ENCODE data around the gene COBL.

COBL gene

DNA sequence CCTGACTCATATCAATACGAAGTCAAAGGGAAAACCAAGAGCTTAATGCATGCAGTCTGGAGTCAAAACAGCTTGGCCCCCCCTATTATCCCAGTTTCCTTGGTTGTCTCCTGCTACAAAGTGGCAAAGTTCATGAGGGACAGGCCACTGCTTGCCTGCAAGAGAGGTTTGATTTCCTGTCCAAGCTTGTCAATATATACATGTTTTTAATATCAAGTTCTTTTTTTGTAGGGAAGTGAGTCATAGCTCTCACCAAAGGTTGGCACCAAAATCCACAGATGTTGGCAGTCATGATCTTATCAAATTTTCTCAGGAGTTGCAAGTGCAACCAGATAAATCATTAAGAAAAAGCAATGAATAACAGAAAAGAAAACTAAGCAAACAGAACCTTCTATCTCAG lies 176.8 kb downstream of the COBL start:
- FAIRE-seq (no peak), DNase-seq (ENCODE audit: insufficient read length, low spot score) (no peak)
- no peak for TF ChIP-seq PAX5 (IDR thresholded peaks at IDR 0.05; ENCODE audit: insufficient read depth, low read length, severe bottlenecking)
- TF ChIP-seq POU2F2 (IDR thresholded peaks at IDR 0.05; ENCODE audit: low read depth, low read length), result no peak
- TF ChIP-seq POLR2A (IDR thresholded peaks at IDR 0.05; ENCODE audit: low read depth, low read length), result no peak
- no peak for TF ChIP-seq TAF1 (IDR thresholded peaks at IDR 0.05; ENCODE audit: low read depth, low read length)

DNA sequence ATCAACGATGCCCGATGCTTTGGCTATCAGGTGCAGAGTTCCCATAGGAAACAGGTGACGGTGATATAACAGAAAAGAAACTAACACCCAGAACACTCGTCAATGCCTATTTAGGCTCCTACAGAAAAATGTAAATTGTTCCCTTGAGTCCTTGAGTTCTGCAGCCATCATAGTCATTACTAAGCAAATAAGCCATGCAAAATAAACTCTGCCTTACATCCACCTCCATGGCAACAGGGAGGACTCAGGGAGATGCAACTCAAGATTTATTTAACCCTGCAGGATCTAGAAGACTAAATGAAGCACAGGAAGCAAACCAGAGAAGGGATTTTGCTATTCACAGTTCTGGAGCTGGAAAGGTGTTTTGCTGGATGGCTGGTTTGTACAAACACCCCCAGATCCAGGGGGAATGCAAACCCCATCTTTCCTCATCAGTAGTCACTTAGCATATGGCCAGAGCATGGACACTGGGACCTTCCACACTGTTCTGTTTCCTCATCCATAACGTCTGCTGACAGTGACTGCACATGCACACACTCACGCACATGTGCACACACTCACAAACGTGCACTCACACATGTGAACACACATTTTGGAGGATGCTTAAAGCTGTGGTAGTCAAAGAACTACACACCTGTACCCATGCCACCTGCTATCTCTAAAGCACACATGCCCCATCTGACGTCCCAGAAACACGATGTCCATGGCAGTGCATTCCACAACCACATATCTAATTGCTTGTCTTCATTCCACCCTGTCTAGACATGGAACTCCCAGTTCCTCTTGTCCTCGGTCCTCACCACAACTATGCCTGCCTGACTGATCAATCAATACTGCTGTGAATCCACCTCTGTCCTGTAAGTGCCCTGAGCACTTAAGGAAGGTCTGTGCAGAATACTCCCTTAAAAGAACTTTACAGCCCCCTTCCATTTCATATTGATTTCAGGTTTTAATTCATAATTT lies 178.2 kb downstream of the COBL start:
- TF ChIP-seq POLR2A (IDR thresholded peaks at IDR 0.05; ENCODE audit: low read depth, low read length), result no peak
- TF ChIP-seq POU2F2 (IDR thresholded peaks at IDR 0.05; ENCODE audit: low read depth, low read length), result no peak
- no peak for TF ChIP-seq POLR2AphosphoS5 (IDR thresholded peaks at IDR 0.05; ENCODE audit: low read depth, low read length)
- TF ChIP-seq TAF1 (IDR thresholded peaks at IDR 0.05; ENCODE audit: low read depth, low read length), result no peak
- TF ChIP-seq PAX5 (IDR thresholded peaks at IDR 0.05; ENCODE audit: insufficient read depth, low read length, severe bottlenecking), result no peak
- TF ChIP-seq SPI1 (IDR thresholded peaks at IDR 0.05; ENCODE audit: low read depth, low read length), result no peak
- DNase-seq (ENCODE audit: insufficient read length, low spot score) (no peak), FAIRE-seq (no peak)

DNA sequence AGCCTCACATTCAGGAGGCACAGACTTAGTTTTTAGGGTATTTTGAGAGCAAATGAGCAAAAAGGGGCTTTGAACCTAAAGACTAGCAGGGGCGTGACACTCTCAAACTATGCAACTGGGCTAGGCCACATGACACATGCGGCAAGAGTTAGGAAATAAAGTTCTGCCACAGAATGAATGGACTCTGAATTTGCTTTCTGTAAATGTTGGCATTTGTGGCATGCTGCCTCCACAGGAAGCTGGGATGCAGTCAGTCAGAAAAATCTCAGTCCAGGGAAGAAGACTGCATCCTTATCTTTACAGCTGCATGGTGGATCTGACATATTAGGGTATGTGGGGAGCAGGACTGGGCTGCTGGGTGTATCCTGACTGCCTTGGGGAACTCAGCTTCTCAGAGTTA lies 181.0 kb downstream of the COBL start:
- TF ChIP-seq POLR2AphosphoS5 (IDR thresholded peaks at IDR 0.05; ENCODE audit: low read depth, low read length), result no peak
- no peak for TF ChIP-seq POU2F2 (IDR thresholded peaks at IDR 0.05; ENCODE audit: low read depth, low read length)
- no peak for TF ChIP-seq PAX5 (IDR thresholded peaks at IDR 0.05; ENCODE audit: insufficient read depth, low read length, severe bottlenecking)
- TF ChIP-seq POLR2A (IDR thresholded peaks at IDR 0.05; ENCODE audit: low read depth, low read length), result no peak
- TF ChIP-seq TAF1 (IDR thresholded peaks at IDR 0.05; ENCODE audit: low read depth, low read length), result no peak
- TF ChIP-seq SPI1 (IDR thresholded peaks at IDR 0.05; ENCODE audit: low read depth, low read length), result no peak
- FAIRE-seq (no peak), DNase-seq (ENCODE audit: insufficient read length, low spot score) (no peak)

- no peak for DNase-seq (ENCODE audit: insufficient read length, low spot score)
- FAIRE-seq, result no peak
- TF ChIP-seq POLR2AphosphoS5 (IDR thresholded peaks at IDR 0.05; ENCODE audit: low read depth, low read length) (no peak), PAX5 (IDR thresholded peaks at IDR 0.05; ENCODE audit: insufficient read depth, low read length, severe bottlenecking) (no peak), SPI1 (IDR thresholded peaks at IDR 0.05; ENCODE audit: low read depth, low read length) (no peak)
Measured at GRCh38 chr7:51134013-51134441, 182.6 kb downstream of the COBL start.

DNA sequence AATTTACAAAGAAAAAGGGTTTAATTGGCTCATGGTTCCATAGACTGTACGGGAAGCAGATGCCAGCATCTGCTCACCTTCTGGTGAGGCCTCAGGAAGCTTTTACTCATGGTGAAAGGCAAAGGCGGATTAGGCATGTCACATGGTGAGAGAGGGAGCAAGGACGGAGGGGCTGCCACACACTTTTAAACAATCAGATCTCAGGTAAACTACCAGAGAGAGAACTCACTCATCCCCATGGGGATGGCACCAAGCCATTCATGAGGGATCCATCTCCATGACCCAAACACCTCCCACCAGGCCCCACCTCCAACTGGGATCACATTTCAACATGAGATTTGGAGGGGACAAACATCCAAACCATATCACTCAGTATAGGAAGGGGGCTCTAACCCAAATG lies 183.9 kb downstream of the COBL start:
- no peak for DNase-seq (ENCODE audit: insufficient read length, low spot score)
- FAIRE-seq, result no peak
- TF ChIP-seq POLR2AphosphoS5 (IDR thresholded peaks at IDR 0.05; ENCODE audit: low read depth, low read length), result no peak
- no peak for TF ChIP-seq SPI1 (IDR thresholded peaks at IDR 0.05; ENCODE audit: low read depth, low read length)
- TF ChIP-seq PAX5 (IDR thresholded peaks at IDR 0.05; ENCODE audit: insufficient read depth, low read length, severe bottlenecking), result no peak
- no peak for TF ChIP-seq POU2F2 (IDR thresholded peaks at IDR 0.05; ENCODE audit: low read depth, low read length)
- TF ChIP-seq TAF1 (IDR thresholded peaks at IDR 0.05; ENCODE audit: low read depth, low read length), result no peak
- TF ChIP-seq POLR2A (IDR thresholded peaks at IDR 0.05; ENCODE audit: low read depth, low read length), result no peak

- FAIRE-seq, result no peak
Measured at GRCh38 chr7:51129527-51130472, 186.8 kb downstream of the COBL start.

DNA sequence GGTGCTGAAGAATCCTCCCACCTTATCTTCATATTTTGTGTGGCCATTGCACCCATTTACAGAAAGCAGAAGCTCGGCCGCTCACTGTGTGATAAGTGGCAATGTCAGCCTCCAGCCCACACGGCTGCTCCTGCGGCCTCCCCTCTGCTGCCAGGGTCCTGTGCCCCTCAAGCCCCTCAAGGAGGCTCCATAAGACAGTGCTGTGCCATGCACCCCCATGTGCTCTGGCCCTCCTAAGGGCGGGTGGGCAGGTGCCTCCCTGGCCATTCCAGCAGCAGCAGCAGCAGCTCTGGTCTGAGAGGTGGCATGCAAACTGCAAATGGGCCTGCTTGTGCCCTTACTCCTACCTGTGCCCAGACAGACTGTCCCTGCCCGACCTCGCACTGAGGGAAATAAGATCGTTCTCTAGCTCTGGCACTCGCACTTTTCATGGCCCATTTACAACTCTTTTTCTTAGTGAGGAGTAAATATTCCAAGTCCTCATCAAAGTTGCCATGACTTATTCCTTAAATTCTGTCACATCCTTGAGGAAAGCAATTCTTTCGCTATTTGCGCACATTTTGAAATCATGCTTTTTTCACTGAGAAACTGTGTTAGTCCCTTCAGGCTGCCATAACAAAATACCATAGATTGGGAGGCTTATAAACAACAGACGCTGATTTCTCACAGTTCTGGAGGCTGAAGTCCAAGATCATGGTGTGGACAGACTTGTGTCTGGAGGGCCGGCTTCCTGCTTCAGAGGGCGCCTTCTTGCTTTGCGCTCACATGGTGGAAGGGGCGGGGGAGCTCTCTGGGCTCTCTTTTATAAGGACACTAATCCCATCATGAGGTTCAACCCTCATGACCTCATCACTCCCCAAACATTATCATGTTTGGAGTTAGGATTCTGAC lies 187.8 kb downstream of the COBL start:
- FAIRE-seq, result no peak
- no peak for TF ChIP-seq POLR2AphosphoS5 (IDR thresholded peaks at IDR 0.05; ENCODE audit: low read depth, low read length)
- TF ChIP-seq POU2F2 (IDR thresholded peaks at IDR 0.05; ENCODE audit: low read depth, low read length), result no peak
- TF ChIP-seq SPI1 (IDR thresholded peaks at IDR 0.05; ENCODE audit: low read depth, low read length), result no peak
- TF ChIP-seq POLR2A (IDR thresholded peaks at IDR 0.05; ENCODE audit: low read depth, low read length), result no peak
- no peak for TF ChIP-seq TAF1 (IDR thresholded peaks at IDR 0.05; ENCODE audit: low read depth, low read length)

More at GRCh38 chr7:51129527-51130472, 186.8 kb downstream of the COBL start:
- no peak for DNase-seq (ENCODE audit: insufficient read length, low spot score)
- TF ChIP-seq POLR2AphosphoS5 (IDR thresholded peaks at IDR 0.05; ENCODE audit: low read depth, low read length) (no peak), TAF1 (IDR thresholded peaks at IDR 0.05; ENCODE audit: low read depth, low read length) (no peak), POLR2A (IDR thresholded peaks at IDR 0.05; ENCODE audit: low read depth, low read length) (no peak), PAX5 (IDR thresholded peaks at IDR 0.05; ENCODE audit: insufficient read depth, low read length, severe bottlenecking) (no peak), SPI1 (IDR thresholded peaks at IDR 0.05; ENCODE audit: low read depth, low read length) (no peak), POU2F2 (IDR thresholded peaks at IDR 0.05; ENCODE audit: low read depth, low read length) (no peak)

GRCh38 chr7:51127618-51127904 lies 189.0 kb downstream of the COBL start:
- DNase-seq (ENCODE audit: insufficient read length, low spot score) (no peak), FAIRE-seq (no peak)
- TF ChIP-seq PAX5 (IDR thresholded peaks at IDR 0.05; ENCODE audit: insufficient read depth, low read length, severe bottlenecking) (no peak), POLR2AphosphoS5 (IDR thresholded peaks at IDR 0.05; ENCODE audit: low read depth, low read length) (no peak), POU2F2 (IDR thresholded peaks at IDR 0.05; ENCODE audit: low read depth, low read length) (no peak), SPI1 (IDR thresholded peaks at IDR 0.05; ENCODE audit: low read depth, low read length) (no peak), TAF1 (IDR thresholded peaks at IDR 0.05; ENCODE audit: low read depth, low read length) (no peak), POLR2A (IDR thresholded peaks at IDR 0.05; ENCODE audit: low read depth, low read length) (no peak)

More for the DNA sequence above, 187.8 kb downstream of the COBL start:
- no peak for DNase-seq (ENCODE audit: insufficient read length, low spot score)
